GM15510 (cell line): Measurements from ENCODE around the gene NT5DC1.

ENCODE experiments used
- POLR2A ChIP-seq: IDR thresholded peaks from 3 replicates; pipeline ENCODE4 v1.6.1; 2011; ENCODE audit warnings: borderline replicate concordance; ENCODE audit not compliant: insufficient read length; ENCODE audit errors: extremely low read depth

The NT5DC1 gene

GRCh38 chr6:116078945-116079344 lies 21.7 kb upstream of the NT5DC1 start:
- TF ChIP-seq POLR2A = no peak

GRCh38 chr6:116083052-116083451 lies 17.6 kb upstream of the NT5DC1 start:
- TF ChIP-seq POLR2A = no peak

GRCh38 chr6:116084284-116084683 lies 16.4 kb upstream of the NT5DC1 start:
- no peak for TF ChIP-seq POLR2A

GRCh38 chr6:116087437-116088027 lies 13.1 kb upstream of the NT5DC1 start:
- TF ChIP-seq POLR2A = no peak

DNA sequence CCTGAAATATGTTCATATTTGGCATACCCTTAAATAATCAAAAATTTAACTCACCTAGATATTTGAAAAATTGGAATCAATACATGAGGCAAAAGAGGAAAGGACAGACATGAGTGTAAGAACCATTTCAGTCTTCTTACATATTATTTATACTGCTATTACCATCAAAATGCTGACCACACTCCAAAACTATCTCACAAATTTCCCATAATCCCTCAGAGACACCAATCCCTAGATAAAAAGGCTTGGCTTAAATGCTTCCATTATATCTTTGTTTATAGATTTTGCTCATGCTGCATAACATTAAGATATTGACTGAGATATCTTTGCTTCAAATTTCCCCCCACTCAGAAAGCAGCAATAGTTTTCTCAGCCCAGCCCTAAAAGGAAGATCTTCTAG lies 11.7 kb upstream of the NT5DC1 start:
- no peak for TF ChIP-seq POLR2A

DNA sequence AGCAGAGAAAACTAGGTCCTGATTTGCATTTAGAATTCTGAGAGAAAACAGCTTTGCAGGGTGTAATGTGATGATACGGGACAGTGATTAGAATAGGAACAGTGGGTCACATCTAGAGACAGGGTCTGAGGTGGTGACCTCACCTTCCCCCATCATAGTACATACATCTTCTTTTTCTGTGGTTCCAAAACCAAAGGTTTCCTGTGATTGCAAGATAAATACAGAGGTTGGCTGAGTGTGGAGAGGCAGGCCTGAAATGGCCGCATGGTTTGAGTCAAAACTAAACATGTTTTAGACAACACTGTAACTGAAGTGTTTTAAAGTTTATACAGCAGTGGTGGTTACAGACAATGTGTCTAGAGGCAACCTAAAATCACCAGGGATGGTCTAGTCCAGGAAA lies 10.4 kb upstream of the NT5DC1 start:
- TF ChIP-seq POLR2A = no peak

DNA sequence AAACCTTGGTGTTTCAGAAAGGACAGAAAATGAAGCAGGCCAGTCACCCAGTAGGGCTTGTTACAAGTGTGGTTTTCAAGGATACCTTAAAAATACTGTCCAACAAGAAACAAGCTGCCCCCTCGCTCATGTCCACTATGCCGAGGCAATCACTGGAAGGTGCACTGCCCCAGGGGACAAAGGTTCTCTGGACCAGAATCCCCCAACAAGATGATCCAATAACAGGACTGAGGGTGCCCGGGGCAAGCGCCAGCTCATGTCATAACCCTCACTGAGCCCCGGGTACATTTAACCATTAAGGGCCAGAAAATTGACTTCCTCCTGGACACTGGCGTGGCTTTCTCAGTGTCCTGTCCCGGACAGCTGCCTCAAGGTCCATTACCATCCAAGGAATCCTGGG lies 6.6 kb upstream of the NT5DC1 start:
- no peak for TF ChIP-seq POLR2A

DNA sequence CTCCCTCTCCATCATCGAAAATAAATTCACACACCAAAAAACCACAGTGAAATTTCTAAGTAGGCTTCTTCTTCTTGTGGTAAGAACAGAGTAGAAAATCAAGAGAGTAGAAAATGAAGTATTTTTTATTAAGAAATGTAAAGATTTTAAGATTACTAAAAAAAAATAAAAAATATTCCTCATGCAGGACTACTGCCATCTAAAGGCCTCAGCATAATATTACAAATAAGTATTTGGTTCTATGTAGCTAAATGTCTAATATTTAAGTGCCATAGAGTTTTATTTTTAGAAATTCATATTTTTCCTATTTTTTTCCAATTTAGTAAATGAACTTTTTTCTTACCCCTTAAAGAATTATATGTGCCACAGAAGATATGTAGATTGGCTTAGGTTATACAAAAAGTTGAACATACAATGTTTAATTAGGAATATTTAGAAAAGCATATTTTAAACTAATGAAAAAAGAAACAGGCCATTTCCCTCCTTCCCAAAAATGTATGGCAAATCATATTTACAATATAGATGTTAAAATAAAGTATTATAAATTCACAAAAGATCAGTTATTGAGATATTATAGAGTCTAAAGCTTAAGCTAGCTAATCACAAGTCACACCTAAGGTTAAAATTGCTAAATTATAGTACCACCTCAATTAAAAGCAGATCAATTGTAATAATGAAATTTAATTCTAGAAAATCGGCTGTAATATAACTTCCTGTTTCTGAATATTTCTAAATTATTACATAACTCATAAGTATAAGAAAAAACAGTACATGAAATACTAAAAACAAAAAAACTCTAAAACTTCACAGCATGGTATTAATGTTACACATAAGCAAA lies 3.5 kb upstream of the NT5DC1 start:
- no peak for TF ChIP-seq POLR2A

- no peak for TF ChIP-seq POLR2A
Measured at GRCh38 chr6:116099036-116099435, 1.6 kb upstream of the NT5DC1 start.

DNA sequence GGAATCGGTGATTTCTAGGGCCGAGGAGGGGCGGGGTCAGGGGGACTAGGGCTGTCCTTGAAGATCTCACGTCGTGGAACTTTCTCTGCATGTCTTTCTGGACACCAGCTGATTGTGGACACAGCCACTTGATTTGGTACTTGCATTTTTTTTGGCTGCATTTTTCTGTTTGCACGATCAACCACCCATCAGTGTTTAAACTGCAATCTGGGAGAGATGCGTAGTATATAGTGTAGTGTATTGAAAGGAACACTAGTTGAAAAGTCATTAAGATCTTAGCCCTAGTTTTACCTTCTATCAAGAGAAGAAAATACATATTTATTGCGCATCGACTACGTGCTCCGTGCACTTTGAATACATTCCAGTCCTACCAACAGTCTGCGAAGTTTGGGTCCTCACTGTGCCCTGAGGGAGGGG lies 657 bp downstream of the NT5DC1 start:
- no peak for TF ChIP-seq POLR2A

DNA sequence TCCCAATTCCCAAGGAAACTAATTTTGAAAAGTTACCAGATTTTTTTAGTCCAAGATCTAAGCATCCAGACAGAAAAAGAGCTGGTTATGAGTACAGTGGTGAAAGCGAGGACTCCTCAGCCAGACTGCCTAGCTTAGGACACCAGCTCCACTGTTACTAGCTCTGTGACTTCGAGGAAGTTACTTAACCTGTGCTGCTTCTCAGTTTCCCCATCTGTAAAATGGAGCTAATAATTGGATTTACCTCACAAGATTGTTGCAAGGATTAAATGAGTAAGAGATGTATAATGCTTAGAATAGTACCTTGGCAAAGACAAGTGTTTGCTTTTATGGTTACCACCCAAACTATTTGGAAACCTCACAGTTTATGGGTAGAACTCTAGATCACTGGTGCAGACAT lies 1.1 kb downstream of the NT5DC1 start:
- no peak for TF ChIP-seq POLR2A

GRCh38 chr6:116102873-116103272 lies 2.2 kb downstream of the NT5DC1 start:
- TF ChIP-seq POLR2A = no peak

GRCh38 chr6:116104636-116105035 lies 4.0 kb downstream of the NT5DC1 start:
- no peak for TF ChIP-seq POLR2A

GRCh38 chr6:116105247-116105646 lies 4.6 kb downstream of the NT5DC1 start:
- no peak for TF ChIP-seq POLR2A

DNA sequence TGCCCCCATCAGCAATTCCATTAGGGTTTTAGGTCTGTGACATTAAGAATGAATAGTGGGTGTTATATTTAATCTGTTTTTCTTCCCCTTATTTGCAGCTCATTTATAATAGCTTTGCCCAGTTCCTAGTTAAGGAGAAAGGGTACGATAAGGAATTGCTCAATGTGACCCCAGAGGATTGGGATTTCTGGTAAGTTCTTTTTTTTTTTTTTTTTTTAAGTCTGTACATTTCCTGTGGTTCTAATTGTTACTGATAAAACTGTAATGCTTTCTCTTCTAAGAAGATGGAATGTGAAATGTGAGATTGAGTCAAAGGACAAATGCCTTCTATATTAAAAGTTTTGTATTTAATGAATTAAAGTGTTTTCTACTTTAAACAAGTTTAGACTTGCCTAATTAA lies 5.5 kb downstream of the NT5DC1 start:
- TF ChIP-seq POLR2A = no peak

GRCh38 chr6:116108836-116109235 lies 8.2 kb downstream of the NT5DC1 start:
- no peak for TF ChIP-seq POLR2A

DNA sequence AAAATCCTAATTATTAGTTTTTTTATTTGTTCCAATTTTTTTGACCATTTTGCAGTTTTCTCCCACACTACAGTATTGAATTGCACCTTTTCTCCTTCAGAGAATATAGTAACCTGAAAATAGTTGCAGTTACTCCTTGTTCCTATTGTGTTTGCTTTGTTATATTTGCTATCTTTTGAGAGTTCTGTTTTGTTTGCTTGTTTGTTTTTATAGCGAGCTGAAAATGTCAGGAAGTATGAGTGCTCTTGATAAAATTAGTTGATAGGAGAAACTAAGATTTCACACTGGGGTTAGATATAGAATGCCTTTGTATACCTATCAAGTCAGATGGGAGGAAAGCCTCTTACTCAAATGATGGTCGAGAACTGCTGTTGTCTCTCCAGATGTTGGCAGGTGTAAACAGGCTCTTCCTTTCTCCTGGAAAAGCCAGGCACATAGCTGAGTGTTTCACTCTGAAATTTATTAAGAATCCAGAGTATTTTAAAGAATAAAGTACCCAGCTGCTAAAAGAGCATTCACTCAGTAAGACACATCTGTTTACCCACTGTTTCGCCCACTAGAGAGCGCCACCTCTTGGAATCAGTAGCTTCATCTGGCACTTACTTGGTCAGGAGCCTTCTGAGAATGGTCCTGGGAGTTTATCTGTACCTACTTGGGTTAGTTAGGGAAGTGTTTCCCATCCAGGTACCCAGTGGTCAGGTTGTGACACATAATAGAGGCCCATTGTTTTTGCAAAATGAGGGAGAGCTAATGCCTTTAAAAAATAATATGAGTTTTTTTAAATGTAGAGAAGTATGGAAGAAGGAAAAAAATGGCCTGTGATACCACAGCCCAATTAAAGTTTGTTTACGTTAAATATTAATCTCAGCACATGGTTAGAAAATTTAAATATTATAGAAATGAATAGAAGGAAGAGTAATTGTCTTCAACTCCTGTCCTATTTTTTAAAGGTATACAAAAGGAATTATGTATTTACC lies 11.2 kb downstream of the NT5DC1 start:
- TF ChIP-seq POLR2A = no peak
